A549 treated with AZD9567 at 1 μM for 4 hours (cell line): Measurements from ENCODE around the gene KRTAP10-12. TPM values are rescaled to one million over a fixed set of nuclear protein-coding genes. Genes with fewer than 3 reads are reported as not detected.

ENCODE experiments used
- total RNA-seq: library from RNA; stranded (reverse); fragments of 200-300 nt; extraction: Qiagen RNA extraction; gene quantifications from 5 replicates; pipeline ENCODE4 v1.2.3, GENCODE V29; 2022; ENCODE audit not compliant: insufficient read depth

KRTAP10-12 gene
- not detected in 5 replicates for total RNA-seq

GRCh38 chr21:44697172-44697810, at the start of gene KRTAP10-12:
TSS of gene KRTAP10-12 (plus strand) at chr21:44697172. CDS start at chr21:44697202, 30 bp downstream.

GRCh38 chr21:44654576-44655175, 42.3 kb upstream of the KRTAP10-12 start, which contains the start of gene KRTAP12-4:
TSS of gene KRTAP12-4 (minus strand) at chr21:44654659. CDS start at chr21:44654614, 45 bp downstream.

GRCh38 chr21:44657635-44658540, 39.1 kb upstream of the KRTAP10-12 start, which contains the start of gene KRTAP12-3:
TSS of gene KRTAP12-3 (plus strand) at chr21:44657932. CDS start at chr21:44657980, 48 bp downstream.

GRCh38 chr21:44666401-44667320, 30.3 kb upstream of the KRTAP10-12 start, which contains the start of gene KRTAP12-2:
TSS of gene KRTAP12-2 (minus strand) at chr21:44666927. CDS start at chr21:44666886, 41 bp downstream.

DNA sequence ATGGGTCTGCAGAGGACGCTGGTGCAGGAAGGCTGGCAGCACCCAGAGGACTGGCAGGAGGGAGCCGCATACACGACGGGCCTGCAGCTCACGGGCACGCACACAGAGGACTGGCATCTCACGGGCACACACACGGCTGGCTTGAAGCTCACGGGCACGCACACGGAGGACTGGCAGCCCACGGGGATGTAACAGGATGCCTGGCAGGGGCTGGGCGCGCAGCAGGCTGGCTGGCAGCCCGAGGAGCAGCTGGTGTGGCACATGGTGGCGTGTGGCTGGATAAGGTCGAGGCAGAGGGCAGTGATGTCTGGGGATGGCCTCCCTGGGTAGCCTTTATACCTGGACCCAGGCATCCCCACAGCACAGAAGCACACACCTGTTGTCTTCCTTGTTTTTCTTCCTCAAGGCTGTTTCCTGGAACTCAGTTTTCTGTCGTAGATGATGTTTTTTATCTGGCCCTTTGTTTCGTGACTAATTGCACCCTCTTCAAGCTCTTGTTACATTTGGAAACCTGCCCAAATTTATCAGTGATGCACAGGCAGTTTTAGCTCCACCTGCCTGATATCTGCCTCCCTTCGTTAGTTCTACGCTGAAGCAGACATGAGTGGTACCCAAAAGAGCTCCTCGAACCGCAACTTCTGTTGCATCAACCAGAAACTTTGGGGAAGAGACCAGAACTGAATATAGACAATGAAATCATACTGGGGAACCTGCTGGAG, 15.0 kb upstream of the KRTAP10-12 start, which contains the start of gene KRTAP12-1:
KRTAP12-1 (minus strand) TSS at position 303 of the 719 bp plus-strand sequence; CDS start at position 263, 40 bp downstream.

DNA sequence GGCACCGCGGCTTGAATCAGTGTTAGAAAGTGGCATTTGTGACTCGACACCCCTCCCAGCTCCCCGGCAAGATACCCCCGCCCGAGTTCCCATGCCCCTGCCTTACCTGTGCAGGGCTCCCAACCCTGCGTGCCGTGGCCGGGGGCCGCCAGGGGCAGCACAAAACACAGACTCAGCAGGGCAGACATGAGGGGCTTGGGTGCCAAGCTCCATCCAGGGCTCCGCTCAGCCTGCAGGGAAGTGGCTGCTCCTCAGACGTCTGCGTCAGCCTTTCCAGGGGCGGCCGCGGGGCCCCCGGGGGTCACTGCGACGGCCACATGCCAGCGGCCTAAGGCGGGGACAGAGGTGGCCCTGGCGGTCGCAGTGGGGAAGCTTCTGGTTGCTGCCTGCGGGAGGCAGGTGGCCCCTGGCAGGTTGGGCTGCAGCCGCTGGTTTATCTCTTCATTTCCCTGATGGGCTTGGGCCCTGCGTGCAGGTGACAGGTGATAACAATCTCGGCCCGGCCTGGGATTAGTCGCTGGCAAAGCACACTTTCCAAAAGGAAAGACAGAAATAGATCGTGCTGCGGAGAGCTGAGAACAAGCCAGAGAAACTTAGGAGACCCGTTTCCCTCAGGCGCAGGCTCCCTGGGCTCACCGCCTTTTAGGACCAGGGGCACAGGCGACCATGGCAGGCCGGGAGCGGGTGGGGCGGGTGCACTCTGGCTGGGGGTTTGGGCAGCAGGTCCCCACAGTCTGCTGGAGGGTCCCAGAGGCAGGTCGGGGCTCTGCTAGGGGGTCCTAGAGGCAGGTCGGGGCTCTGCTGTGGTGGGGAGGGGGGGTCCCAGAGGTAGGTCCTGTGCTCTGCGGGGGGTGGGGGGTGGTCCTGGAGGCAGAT, 14.6 kb downstream of the KRTAP10-12 start, which contains the start of gene TSPEAR:
TSPEAR (minus strand) TSS at position 246 of the 876 bp plus-strand sequence; CDS start at position 188, 58 bp downstream.

Other genes starting within 250 kb of the KRTAP10-12 start
- gene LRRC3, start 241.7 kb upstream of the KRTAP10-12 start, total RNA-seq: 1.6 to 2.8 TPM (median 2.4 TPM) in 5 replicates
- not detected in 5 replicates for gene KRTAP10-1, start 157.0 kb upstream of the KRTAP10-12 start, total RNA-seq
- gene KRTAP10-2, start 145.7 kb upstream of the KRTAP10-12 start, total RNA-seq: not detected in 5 replicates
- gene KRTAP10-3, start 138.4 kb upstream of the KRTAP10-12 start, total RNA-seq: not detected in 5 replicates
- not detected in 5 replicates for gene KRTAP10-4, start 123.4 kb upstream of the KRTAP10-12 start, total RNA-seq
- gene KRTAP10-5, start 116.6 kb upstream of the KRTAP10-12 start, total RNA-seq: not detected in 5 replicates
- gene KRTAP10-6, start 104.7 kb upstream of the KRTAP10-12 start, total RNA-seq: not detected in 5 replicates
- gene KRTAP10-7, start 96.6 kb upstream of the KRTAP10-12 start, total RNA-seq: not detected in 5 replicates
- gene KRTAP10-8, start 85.1 kb upstream of the KRTAP10-12 start, total RNA-seq: not detected in 5 replicates
- gene KRTAP10-9, start 70.1 kb upstream of the KRTAP10-12 start, total RNA-seq: not detected in 5 replicates
- not detected in 5 replicates for gene KRTAP10-10, start 59.8 kb upstream of the KRTAP10-12 start, total RNA-seq
- gene KRTAP10-11, start 50.8 kb upstream of the KRTAP10-12 start, total RNA-seq: not detected in 5 replicates
- gene KRTAP12-4, start 42.5 kb upstream of the KRTAP10-12 start, total RNA-seq: not detected in 5 replicates
- gene KRTAP12-3, start 39.2 kb upstream of the KRTAP10-12 start, total RNA-seq: not detected in 5 replicates
- not detected in 5 replicates for gene KRTAP12-2, start 30.2 kb upstream of the KRTAP10-12 start, total RNA-seq
- not detected in 5 replicates for gene KRTAP12-1, start 15.0 kb upstream of the KRTAP10-12 start, total RNA-seq
- gene TSPEAR, start 14.4 kb downstream of the KRTAP10-12 start, total RNA-seq: 0.02 TPM in 1 of 5 replicates, not detected in the others
- 26.1 to 39.4 TPM (median 38.1 TPM) in 5 replicates for gene UBE2G2, start 104.6 kb downstream of the KRTAP10-12 start, total RNA-seq
- 62.4 to 75.2 TPM (median 68.4 TPM) in 5 replicates for gene SUMO3, start 120.9 kb downstream of the KRTAP10-12 start, total RNA-seq
- gene PTTG1IP, start 176.5 kb downstream of the KRTAP10-12 start, total RNA-seq: 82.9 to 95.4 TPM (median 93.7 TPM) in 5 replicates
- gene ITGB2, start 223.7 kb downstream of the KRTAP10-12 start, total RNA-seq: 0.62 to 4.1 TPM (median 0.86 TPM) in 5 replicates
- 27.9 to 58.9 TPM (median 56.3 TPM) in 5 replicates for gene SLX9, start 242.9 kb downstream of the KRTAP10-12 start, total RNA-seq